Measurements from ENCODE around the gene DMD. TPM values are rescaled to one million over a fixed set of nuclear protein-coding genes. Genes with fewer than 3 reads are reported as not detected.

The DMD gene
- total RNA-seq, 1 donor from 2014 or later = 23.9 TPM

DNA sequence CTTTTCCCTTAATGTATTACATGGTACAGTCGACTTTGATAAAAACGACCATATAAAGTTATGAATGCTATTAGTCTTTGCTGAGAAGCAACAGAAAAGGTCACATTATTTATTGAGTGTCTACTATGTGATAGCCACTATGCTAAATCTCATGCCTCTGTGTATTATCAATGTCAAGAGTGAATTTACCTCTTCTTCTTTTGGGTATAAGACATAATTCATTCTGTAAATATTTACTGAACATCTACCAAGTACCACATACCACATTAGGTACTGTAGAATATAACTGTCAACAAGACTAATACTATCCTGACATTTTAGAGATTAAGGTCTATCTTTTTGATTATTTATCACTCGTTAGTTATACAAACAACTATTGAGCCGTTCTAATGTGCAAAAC is 1870.8 kb downstream of the DMD start:
- Mint-ChIP-seq H3K4me3 (ENCODE audit: low read depth) (no peak overlapping the region), H3K27ac (no peak overlapping the region), H3K9me3 (ENCODE audit: low read depth) (peaks cover 15% of the 10 kb centered on the region), H3K4me1 (ENCODE audit: low read depth) (peaks cover 1% of the 10 kb centered on the region), H3K27me3 (no peaks in the 10 kb centered on the region), H3K36me3 (ENCODE audit: insufficient read depth) (no peaks in the 10 kb centered on the region)
- DNase-seq (ENCODE audit: low spot score, unreplicated experiment) = no peak
- TF ChIP-seq, protein P1, sequence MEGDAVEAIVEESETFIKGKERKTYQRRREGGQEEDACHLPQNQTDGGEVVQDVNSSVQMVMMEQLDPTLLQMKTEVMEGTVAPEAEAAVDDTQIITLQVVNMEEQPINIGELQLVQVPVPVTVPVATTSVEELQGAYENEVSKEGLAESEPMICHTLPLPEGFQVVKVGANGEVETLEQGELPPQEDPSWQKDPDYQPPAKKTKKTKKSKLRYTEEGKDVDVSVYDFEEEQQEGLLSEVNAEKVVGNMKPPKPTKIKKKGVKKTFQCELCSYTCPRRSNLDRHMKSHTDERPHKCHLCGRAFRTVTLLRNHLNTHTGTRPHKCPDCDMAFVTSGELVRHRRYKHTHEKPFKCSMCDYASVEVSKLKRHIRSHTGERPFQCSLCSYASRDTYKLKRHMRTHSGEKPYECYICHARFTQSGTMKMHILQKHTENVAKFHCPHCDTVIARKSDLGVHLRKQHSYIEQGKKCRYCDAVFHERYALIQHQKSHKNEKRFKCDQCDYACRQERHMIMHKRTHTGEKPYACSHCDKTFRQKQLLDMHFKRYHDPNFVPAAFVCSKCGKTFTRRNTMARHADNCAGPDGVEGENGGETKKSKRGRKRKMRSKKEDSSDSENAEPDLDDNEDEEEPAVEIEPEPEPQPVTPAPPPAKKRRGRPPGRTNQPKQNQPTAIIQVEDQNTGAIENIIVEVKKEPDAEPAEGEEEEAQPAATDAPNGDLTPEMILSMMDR (IDR thresholded peaks at IDR 0.05; ENCODE audit: unreplicated experiment) = no peak

DNA sequence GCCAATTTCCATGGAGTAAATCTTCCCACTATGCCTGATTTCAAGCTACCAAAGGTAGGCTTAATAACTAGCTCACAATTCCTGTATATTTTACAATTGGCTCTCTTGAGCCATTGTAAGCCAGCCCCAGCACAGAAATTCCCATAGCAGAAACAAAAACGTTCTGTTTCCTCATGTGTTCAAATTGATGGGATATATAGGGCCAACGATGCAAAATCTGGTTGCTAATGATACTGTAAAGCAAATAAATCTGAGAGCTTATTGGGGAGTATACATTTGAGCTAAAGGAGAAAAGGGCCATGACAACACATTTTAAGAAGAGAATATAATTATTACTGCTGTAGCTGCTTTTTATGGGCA is 1872.4 kb downstream of the DMD start:
- peaks cover 24% of the 10 kb centered on the region for H3K9me3 Mint-ChIP-seq (ENCODE audit: low read depth)
- no peaks in the 10 kb centered on the region for H3K36me3 Mint-ChIP-seq (ENCODE audit: insufficient read depth)
- H3K27ac Mint-ChIP-seq = no peak overlapping the region
- peaks cover 4% of the 10 kb centered on the region for H3K4me1 Mint-ChIP-seq (ENCODE audit: low read depth)
- no peak for DNase-seq (ENCODE audit: low spot score, unreplicated experiment)
- TF ChIP-seq, protein P1 (IDR thresholded peaks at IDR 0.05; ENCODE audit: unreplicated experiment) = no peak
- no peaks in the 10 kb centered on the region for H3K27me3 Mint-ChIP-seq
- H3K4me3 Mint-ChIP-seq (ENCODE audit: low read depth) = no peak overlapping the region

DNA sequence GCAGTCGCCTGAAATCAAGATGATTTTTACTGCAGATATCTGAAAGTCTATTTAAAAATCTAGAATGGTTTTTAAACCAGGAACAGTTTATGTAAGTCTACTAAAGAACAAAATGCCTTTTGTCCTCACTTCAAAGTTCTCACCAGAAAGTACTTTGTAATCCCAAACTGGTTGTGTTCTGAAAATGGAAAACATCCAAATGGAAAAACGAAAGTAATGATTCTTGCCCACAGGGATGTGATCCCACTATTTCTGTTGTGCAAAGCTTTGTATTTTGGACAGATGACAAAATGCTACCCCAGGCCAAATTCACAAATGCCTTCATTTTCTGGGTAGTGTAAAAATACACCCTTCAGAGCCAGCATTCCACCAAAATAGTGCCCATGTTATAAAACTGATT is 1874.0 kb downstream of the DMD start:
- H3K4me3 Mint-ChIP-seq (ENCODE audit: low read depth) = no peak overlapping the region
- peaks cover 4% of the 10 kb centered on the region for H3K4me1 Mint-ChIP-seq (ENCODE audit: low read depth)
- H3K27ac Mint-ChIP-seq = no peak overlapping the region
- H3K36me3 Mint-ChIP-seq (ENCODE audit: insufficient read depth) = no peaks in the 10 kb centered on the region
- H3K9me3 Mint-ChIP-seq (ENCODE audit: low read depth) = peaks cover 28% of the 10 kb centered on the region
- no peak for DNase-seq (ENCODE audit: low spot score, unreplicated experiment)
- H3K27me3 Mint-ChIP-seq = no peaks in the 10 kb centered on the region
- TF ChIP-seq, protein P1 (IDR thresholded peaks at IDR 0.05; ENCODE audit: unreplicated experiment) = no peak

DNA sequence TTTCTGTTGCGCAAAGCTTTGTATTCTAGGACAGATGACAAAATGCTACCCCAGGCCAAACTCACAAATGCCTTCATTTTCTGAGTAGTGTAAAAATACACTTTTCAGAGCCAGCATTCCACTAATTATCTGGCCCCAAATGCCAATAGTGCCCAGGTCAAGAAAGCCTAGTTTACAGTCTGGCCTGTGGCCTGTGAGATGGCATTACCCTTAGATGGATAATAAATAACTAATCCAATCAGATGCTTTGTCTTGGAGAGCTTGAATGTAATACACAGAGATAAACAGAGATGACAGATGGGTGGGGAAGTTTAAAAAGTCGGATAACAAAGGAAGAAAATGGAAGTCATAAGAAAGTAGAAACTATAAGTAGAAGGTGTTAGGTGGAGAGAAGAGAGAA is 1874.9 kb downstream of the DMD start:
- Mint-ChIP-seq H3K27ac (no peak overlapping the region), H3K9me3 (ENCODE audit: low read depth) (peaks cover 28% of the 10 kb centered on the region), H3K4me3 (ENCODE audit: low read depth) (no peak overlapping the region), H3K36me3 (ENCODE audit: insufficient read depth) (no peaks in the 10 kb centered on the region), H3K4me1 (ENCODE audit: low read depth) (peaks cover 4% of the 10 kb centered on the region), H3K27me3 (no peaks in the 10 kb centered on the region)
- DNase-seq (ENCODE audit: low spot score, unreplicated experiment) = no peak
- TF ChIP-seq, protein P1 (IDR thresholded peaks at IDR 0.05; ENCODE audit: unreplicated experiment) = no peak

DNA sequence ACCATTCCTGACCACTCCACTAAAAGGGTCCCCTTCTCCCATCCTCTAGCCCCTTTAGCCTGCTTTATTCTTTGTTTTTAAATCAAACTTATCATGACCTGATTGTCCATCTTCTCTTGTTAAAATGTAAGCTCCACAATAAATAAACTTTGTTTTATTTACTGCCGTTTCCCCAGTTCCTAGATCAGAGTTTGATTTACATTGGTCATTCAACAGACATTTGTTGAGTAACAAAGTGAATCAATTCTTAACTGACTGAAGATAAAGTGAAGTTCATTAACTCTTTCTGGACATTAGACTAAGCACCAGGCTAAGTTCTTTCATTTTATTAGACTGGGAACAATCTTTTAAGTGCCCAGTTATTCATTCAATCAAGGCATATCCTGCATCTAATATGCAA is 1876.4 kb downstream of the DMD start:
- no peaks in the 10 kb centered on the region for H3K36me3 Mint-ChIP-seq (ENCODE audit: insufficient read depth)
- peaks cover 20% of the 10 kb centered on the region for H3K9me3 Mint-ChIP-seq (ENCODE audit: low read depth)
- TF ChIP-seq, protein P1 (IDR thresholded peaks at IDR 0.05; ENCODE audit: unreplicated experiment) = no peak
- H3K27me3 Mint-ChIP-seq = no peaks in the 10 kb centered on the region
- peaks cover 4% of the 10 kb centered on the region for H3K4me1 Mint-ChIP-seq (ENCODE audit: low read depth)
- no peak overlapping the region for H3K4me3 Mint-ChIP-seq (ENCODE audit: low read depth)
- no peak overlapping the region for H3K27ac Mint-ChIP-seq
- no peak for DNase-seq (ENCODE audit: low spot score, unreplicated experiment)
